HepG2 (cell line): ENCODE results near the gene ESYT3. TPM values are rescaled to one million over a fixed set of nuclear protein-coding genes. Genes with fewer than 3 reads are reported as not detected.

Source experiments
- ATAC-seq: fragments of 200-7000 bp; cut with Tn5 transposase; 3 replicates; pipeline ENCODE4 v1.9.1; 2020; ENCODE audit warnings: mild to moderate bottlenecking, moderate library complexity
- BruUV-seq: library from RNA; stranded (reverse); fragments of 400-500 nt; replicated peaks from 2 replicates; lab custom pipeline; 2021; lab: Mats Ljungman, UMichigan
- CTCF ChIA-PET: fragments of 300-600 bp; formaldehyde crosslinking; extraction: SDS; loops from one replicate; lab custom pipeline; 2021; ENCODE audit warnings: low total read pairs, inconsistent platforms, low intra/inter-chr PET ratio; lab: Yijun Ruan, JAX
- POLR2A ChIA-PET: fragments of 350-600 bp; sonication (Branson Sonifier 250); formaldehyde crosslinking; loops from one replicate; lab custom pipeline; 2020; ENCODE audit warnings: antibody characterized with exemption, inconsistent platforms; lab: Yijun Ruan, JAX
- DNase-seq: peaks from one replicate; pipeline ENCODE4 v3.0.0-alpha.2; 2015; ENCODE audit warnings: low spot score
- FAIRE-seq: peaks from 3 replicates; lab custom pipeline; 2011; peaks lifted over from hg19 to GRCh38; lab: Jason Lieb, UNC
- H2AFZ ChIP-seq: one replicate; pipeline ENCODE4 v1.6.1; 2011; ENCODE audit warnings: low read length, inconsistent platforms
- H3K27ac ChIP-seq: fragments of 300-600 bp; 3 replicates; pipeline ENCODE4 v1.8.0; 2011; ENCODE audit warnings: mixed run types, mild to moderate bottlenecking, mixed read lengths, low read length, inconsistent platforms; ENCODE audit not compliant: insufficient read depth; ENCODE audit errors: extremely low read length
- H3K27me3 ChIP-seq, 2 experiments: fragments of 200-600 bp in 1 of 2; 2 replicates in 1 of 2; 3 replicates in 1 of 2; pipeline versions ENCODE4 v1.6.0 to v1.8.0; 2011; ENCODE audit warnings: low read length in 2 of 2, mild to moderate bottlenecking in 2 of 2, moderate library complexity in 2 of 2, inconsistent platforms in 1 of 2; ENCODE audit not compliant: insufficient read depth in 2 of 2, control insufficient read depth in 1 of 2
- H3K36me3 ChIP-seq, 2 experiments: fragments of 200-600 bp in 1 of 2; replicated peaks in 1 of 2; 2 replicates in 1 of 2; 3 replicates in 1 of 2; pipeline versions ENCODE4 v1.5.1 to v1.8.0; 2011; ENCODE audit warnings: low read length in 2 of 2, inconsistent platforms in 1 of 2; ENCODE audit not compliant: insufficient read depth in 2 of 2, control insufficient read depth in 1 of 2
- H3K4me1 ChIP-seq: 2 replicates; pipeline ENCODE4 v1.5.1; 2012; ENCODE audit warnings: low read length, inconsistent platforms; ENCODE audit not compliant: insufficient read depth
- H3K4me2 ChIP-seq: 2 replicates; pipeline ENCODE4 v1.6.0; 2011; ENCODE audit warnings: low read depth, low read length, inconsistent platforms
- H3K4me3 ChIP-seq, 3 experiments: fragments of 200-600 bp in 1 of 3; sonication (generic), shearing (Covaris generic) in 1 of 3; replicated peaks in 1 of 3; 2 replicates each; pipeline ENCODE4 v1.5.1; 2011 to 2016; ENCODE audit warnings: low read length in 3 of 3, inconsistent platforms in 2 of 3, low read depth in 2 of 3, mild to moderate bottlenecking in 2 of 3, control low read depth in 1 of 3, mixed read lengths in 1 of 3; ENCODE audit not compliant: insufficient read depth in 1 of 3
- H3K79me2 ChIP-seq: one replicate; pipeline ENCODE4 v1.6.1; 2011; ENCODE audit warnings: low read length, inconsistent platforms; ENCODE audit not compliant: insufficient read depth
- H3K9ac ChIP-seq: 2 replicates; pipeline ENCODE4 v1.6.0; 2011; ENCODE audit warnings: mild to moderate bottlenecking, low read depth, low read length, inconsistent platforms; ENCODE audit not compliant: insufficient read depth
- H3K9me3 ChIP-seq: 2 replicates; pipeline ENCODE4 v1.5.1; 2012; ENCODE audit warnings: mild to moderate bottlenecking, low read length
- H4K20me1 ChIP-seq: 2 replicates; pipeline ENCODE4 v1.6.0; 2011; ENCODE audit warnings: inconsistent platforms, mild to moderate bottlenecking, low read length, moderate library complexity; ENCODE audit not compliant: insufficient read depth
- AGO1 ChIP-seq: fragments of 200-400 bp; formaldehyde crosslinking; IDR thresholded peaks from 2 replicates; pipeline ENCODE4 v1.6.1; 2017; ENCODE audit warnings: mild to moderate bottlenecking, low read depth, low read length, moderate library complexity; ENCODE audit not compliant: poor library complexity, severe bottlenecking
- AGO2 ChIP-seq: fragments of 200-400 bp; formaldehyde crosslinking; optimal IDR thresholded peaks from 2 replicates; pipeline ENCODE3; 2017; ENCODE audit warnings: mild to moderate bottlenecking, low read depth, low read length, moderate library complexity
- ARNT2 ChIP-seq: sonication (generic); formaldehyde crosslinking; IDR thresholded peaks from 2 replicates; pipeline ENCODE4 v1.8.0; 2022; ENCODE audit warnings: mild to moderate bottlenecking, low read depth, missing genetic modification reagents, moderate library complexity
- BCL3 ChIP-seq: sonication (generic); formaldehyde crosslinking; IDR thresholded peaks from 2 replicates; pipeline ENCODE4 v1.5.1; 2020; ENCODE audit warnings: mild to moderate bottlenecking, missing genetic modification reagents, moderate library complexity
- FOXK1 ChIP-seq: sonication (generic); formaldehyde crosslinking; IDR thresholded peaks from 2 replicates; pipeline ENCODE4 v1.4.0; 2020; ENCODE audit warnings: low read depth, missing genetic modification reagents, borderline replicate concordance
- SKI ChIP-seq: fragments of 450-650 bp; IDR thresholded peaks from one replicate; pipeline ENCODE4 v1.6.1; 2018; ENCODE audit warnings: mild to moderate bottlenecking; ENCODE audit not compliant: partially characterized antibody
- SP140L ChIP-seq: sonication (generic); formaldehyde crosslinking; IDR thresholded peaks from 2 replicates; pipeline ENCODE4 v1.4.0; 2020; ENCODE audit warnings: missing genetic modification reagents, borderline replicate concordance
- SRSF1 ChIP-seq: fragments of 200-400 bp; formaldehyde crosslinking; optimal IDR thresholded peaks from 2 replicates; pipeline ENCODE3; 2017; ENCODE audit warnings: mild to moderate bottlenecking, low read depth, low read length, moderate library complexity
- THAP7 ChIP-seq: sonication (generic); formaldehyde crosslinking; IDR thresholded peaks from 2 replicates; pipeline ENCODE4 v1.8.1; 2023; ENCODE audit warnings: mild to moderate bottlenecking, missing genetic modification reagents
- ZNF768 ChIP-seq: sonication (generic); formaldehyde crosslinking; IDR thresholded peaks from 2 replicates; pipeline ENCODE4 v1.4.0; 2020; ENCODE audit warnings: missing genetic modification reagents
- ZXDC ChIP-seq: sonication (generic); formaldehyde crosslinking; IDR thresholded peaks from 2 replicates; pipeline ENCODE4 v1.5.0; 2020; ENCODE audit warnings: mild to moderate bottlenecking, missing genetic modification reagents
- WGBS: methylation state at CpG from one replicate; pipeline ENCODE4 v1.1.6; 2017; ENCODE audit warnings: low lambda C conversion rate; 5-methylcytosine and 5-hydroxymethylcytosine counted together
- in situ Hi-C: cut with HindIII; loops from 2 replicates; pipeline ENCODE4 v1.10.0; 2017; ENCODE audit warnings: low pct_unique_long_range_greater_than_20kb; ENCODE audit not compliant: extremely low pct_ligation_motif_present
- intact Hi-C: fragments of 100-400 bp; cut with micrococcal nuclease; formaldehyde crosslinking; loops from one replicate; pipeline ENCODE4 v1.10.0; 2022; ENCODE audit not compliant: unreplicated experiment
- polyA plus RNA-seq, 8 experiments: library from polyadenylated mRNA; depleted of rRNA in 3 of 8; stranded (reverse) in 7 of 8; unstranded in 1 of 8; fragments of >200 nt; fragmentation: Illumina TruSeq in 4 of 8; extraction: Trizol in 4 of 8; gene quantifications; 2 replicates each; pipeline versions ENCODE4 v1.2.1 to v1.2.3, GENCODE V29; 2011 to 2016; ENCODE audit warnings: low read depth in 4 of 8, missing spikeins in 1 of 8, mixed read lengths in 1 of 8; ENCODE audit not compliant: insufficient read depth in 1 of 8
- total RNA-seq, 5 experiments: library from RNA; depleted of rRNA; stranded (reverse); fragments of >200 nt; fragmentation: Illumina TruSeq; extraction: Trizol; gene quantifications; 2 replicates each; pipeline ENCODE4 v1.2.3, GENCODE V29; 2016; ENCODE audit warnings: low read depth in 1 of 5
- TF ChIP-seq, protein P1 (sequence below): sonication (generic); formaldehyde crosslinking; conservative IDR thresholded peaks from 2 replicates; pipeline ENCODE4 v1.4.0; 2020; ENCODE audit warnings: missing genetic modification reagents
- TF ChIP-seq, protein P2 (sequence below): sonication (generic); formaldehyde crosslinking; IDR thresholded peaks from 2 replicates; pipeline ENCODE4 v1.5.1; 2020; ENCODE audit warnings: mild to moderate bottlenecking, missing genetic modification reagents, moderate library complexity

Gene ESYT3
- total and polyA plus RNA-seq, 2 of the 13 experiments (the other 11 are each of a cell fraction or from before 2014, with no cell fraction given) = 1.5 to 4.1 TPM

DNA sequence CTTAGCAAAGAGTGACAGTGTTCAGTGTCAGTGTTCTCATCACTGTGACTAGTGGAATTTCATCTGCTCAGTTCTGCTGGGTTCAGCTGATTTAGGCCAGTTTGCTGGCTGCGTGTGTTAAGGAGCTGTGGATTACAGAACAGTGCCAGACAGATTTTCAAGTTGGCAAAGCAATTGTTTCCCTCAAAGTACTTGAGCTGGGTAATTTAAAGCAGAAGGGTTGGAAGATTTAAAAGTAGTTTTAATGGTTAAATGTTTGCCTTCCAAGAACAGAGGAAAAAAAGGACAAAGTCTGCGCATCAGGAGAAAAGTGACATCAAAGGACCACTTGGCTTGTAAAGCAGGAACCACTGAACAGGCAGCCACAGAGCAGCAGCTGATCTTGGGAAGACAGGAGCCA lies 8.7 kb downstream of the ESYT3 start:
- H3K36me3 ChIP-seq = no peaks in the 10 kb centered on the region
- POLR2A ChIA-PET = no interaction called here
- 69% methylated on average over 2 of the region's 2 CpGs for WGBS
- ATAC-seq (no peak), DNase-seq (no peak), FAIRE-seq (peak; percentile 32)
- intact Hi-C loops = no loop called here
- H4K20me1 ChIP-seq = no peaks in the 10 kb centered on the region
- H3K4me2 ChIP-seq = no peak overlapping the region
- H2AFZ ChIP-seq = no peak overlapping the region
- peaks cover 24% of the 10 kb centered on the region for H3K4me1 ChIP-seq
- H3K9me3 ChIP-seq = no peaks in the 10 kb centered on the region
- H3K27me3 ChIP-seq = no peaks in the 10 kb centered on the region
- no peak overlapping the region for H3K4me3 ChIP-seq
- BruUV-seq = no TSS peak
- H3K9ac ChIP-seq = no peak overlapping the region
- CTCF ChIA-PET = no interaction called here
- H3K79me2 ChIP-seq = no peaks in the 10 kb centered on the region
- in situ Hi-C loops = no loop called here
- H3K27ac ChIP-seq = no peak overlapping the region
- TF ChIP-seq ZNF768 (CRISPR knock-in tag) = no peak
- TF ChIP-seq, protein P1, sequence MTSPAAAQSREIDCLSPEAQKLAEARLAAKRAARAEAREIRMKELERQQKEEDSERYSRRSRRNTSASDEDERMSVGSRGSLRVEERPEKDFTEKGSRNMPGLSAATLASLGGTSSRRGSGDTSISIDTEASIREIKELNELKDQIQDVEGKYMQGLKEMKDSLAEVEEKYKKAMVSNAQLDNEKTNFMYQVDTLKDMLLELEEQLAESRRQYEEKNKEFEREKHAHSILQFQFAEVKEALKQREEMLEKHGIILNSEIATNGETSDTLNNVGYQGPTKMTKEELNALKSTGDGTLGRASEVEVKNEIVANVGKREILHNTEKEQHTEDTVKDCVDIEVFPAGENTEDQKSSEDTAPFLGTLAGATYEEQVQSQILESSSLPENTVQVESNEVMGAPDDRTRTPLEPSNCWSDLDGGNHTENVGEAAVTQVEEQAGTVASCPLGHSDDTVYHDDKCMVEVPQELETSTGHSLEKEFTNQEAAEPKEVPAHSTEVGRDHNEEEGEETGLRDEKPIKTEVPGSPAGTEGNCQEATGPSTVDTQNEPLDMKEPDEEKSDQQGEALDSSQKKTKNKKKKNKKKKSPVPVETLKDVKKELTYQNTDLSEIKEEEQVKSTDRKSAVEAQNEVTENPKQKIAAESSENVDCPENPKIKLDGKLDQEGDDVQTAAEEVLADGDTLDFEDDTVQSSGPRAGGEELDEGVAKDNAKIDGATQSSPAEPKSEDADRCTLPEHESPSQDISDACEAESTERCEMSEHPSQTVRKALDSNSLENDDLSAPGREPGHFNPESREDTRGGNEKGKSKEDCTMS (CRISPR knock-in tag) = no peak
- TF ChIP-seq THAP7 (CRISPR knock-in tag) = no peak
- no peak for TF ChIP-seq SRSF1
- TF ChIP-seq AGO2 = no peak
- no peak for TF ChIP-seq FOXK1 (CRISPR knock-in tag)
- no peak for TF ChIP-seq BCL3
- no peak for TF ChIP-seq SP140L
- TF ChIP-seq, protein P2, sequence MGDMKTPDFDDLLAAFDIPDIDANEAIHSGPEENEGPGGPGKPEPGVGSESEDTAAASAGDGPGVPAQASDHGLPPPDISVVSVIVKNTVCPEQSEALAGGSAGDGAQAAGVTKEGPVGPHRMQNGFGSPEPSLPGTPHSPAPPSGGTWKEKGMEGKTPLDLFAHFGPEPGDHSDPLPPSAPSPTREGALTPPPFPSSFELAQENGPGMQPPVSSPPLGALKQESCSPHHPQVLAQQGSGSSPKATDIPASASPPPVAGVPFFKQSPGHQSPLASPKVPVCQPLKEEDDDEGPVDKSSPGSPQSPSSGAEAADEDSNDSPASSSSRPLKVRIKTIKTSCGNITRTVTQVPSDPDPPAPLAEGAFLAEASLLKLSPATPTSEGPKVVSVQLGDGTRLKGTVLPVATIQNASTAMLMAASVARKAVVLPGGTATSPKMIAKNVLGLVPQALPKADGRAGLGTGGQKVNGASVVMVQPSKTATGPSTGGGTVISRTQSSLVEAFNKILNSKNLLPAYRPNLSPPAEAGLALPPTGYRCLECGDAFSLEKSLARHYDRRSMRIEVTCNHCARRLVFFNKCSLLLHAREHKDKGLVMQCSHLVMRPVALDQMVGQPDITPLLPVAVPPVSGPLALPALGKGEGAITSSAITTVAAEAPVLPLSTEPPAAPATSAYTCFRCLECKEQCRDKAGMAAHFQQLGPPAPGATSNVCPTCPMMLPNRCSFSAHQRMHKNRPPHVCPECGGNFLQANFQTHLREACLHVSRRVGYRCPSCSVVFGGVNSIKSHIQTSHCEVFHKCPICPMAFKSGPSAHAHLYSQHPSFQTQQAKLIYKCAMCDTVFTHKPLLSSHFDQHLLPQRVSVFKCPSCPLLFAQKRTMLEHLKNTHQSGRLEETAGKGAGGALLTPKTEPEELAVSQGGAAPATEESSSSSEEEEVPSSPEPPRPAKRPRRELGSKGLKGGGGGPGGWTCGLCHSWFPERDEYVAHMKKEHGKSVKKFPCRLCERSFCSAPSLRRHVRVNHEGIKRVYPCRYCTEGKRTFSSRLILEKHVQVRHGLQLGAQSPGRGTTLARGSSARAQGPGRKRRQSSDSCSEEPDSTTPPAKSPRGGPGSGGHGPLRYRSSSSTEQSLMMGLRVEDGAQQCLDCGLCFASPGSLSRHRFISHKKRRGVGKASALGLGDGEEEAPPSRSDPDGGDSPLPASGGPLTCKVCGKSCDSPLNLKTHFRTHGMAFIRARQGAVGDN (CRISPR knock-in tag) = no peak
- TF ChIP-seq SKI = no peak
- no peak for TF ChIP-seq ZXDC (CRISPR knock-in tag)
- no peak for TF ChIP-seq AGO1
- no peak for TF ChIP-seq ARNT2 (CRISPR knock-in tag)
